ENCODE data around the gene LRCH4.

DNA sequence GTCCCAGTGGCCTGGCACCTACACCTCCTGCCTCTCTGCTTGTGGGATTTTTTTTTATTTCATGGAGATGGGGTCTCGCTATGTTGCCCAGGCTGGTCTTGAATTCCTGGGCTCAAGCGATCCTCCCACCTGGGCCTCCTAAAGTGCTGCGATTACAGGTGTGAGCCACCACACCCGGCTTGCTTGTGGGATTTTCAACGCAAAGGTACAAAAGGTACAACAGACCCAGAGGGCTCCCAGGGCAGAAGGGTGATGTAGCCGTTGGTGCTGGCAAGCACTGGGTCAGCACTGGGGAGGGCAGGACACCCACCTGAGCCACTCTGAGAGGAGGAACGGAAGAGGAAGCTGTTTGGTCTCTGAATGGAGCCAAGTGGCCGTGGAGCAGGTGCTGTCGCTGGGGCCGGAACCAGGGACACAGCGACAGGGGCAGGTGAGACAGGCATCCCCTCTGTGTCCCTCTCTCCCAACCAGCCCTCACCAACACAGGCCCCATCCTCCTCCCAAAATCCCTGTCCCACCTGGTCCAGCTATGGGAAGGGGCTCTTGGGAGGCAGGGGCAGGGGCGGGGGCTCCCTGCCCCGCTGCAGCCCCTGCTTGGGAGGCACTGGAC lies 9.4 kb downstream of the LRCH4 start:
- TF ChIP-seq SMC3 (IDR thresholded peaks at IDR 0.05) (no peak), JUN (IDR thresholded peaks at IDR 0.05) (no peak), JUNB (IDR thresholded peaks at IDR 0.05) (no peak), MAX (IDR thresholded peaks at IDR 0.05) (no peak), POLR2AphosphoS2 (conservative IDR thresholded peaks at IDR 0.05; ENCODE audit: low read length) (no peak), EP300 (IDR thresholded peaks at IDR 0.05) (no peak)
- TF ChIP-seq, protein P1, sequence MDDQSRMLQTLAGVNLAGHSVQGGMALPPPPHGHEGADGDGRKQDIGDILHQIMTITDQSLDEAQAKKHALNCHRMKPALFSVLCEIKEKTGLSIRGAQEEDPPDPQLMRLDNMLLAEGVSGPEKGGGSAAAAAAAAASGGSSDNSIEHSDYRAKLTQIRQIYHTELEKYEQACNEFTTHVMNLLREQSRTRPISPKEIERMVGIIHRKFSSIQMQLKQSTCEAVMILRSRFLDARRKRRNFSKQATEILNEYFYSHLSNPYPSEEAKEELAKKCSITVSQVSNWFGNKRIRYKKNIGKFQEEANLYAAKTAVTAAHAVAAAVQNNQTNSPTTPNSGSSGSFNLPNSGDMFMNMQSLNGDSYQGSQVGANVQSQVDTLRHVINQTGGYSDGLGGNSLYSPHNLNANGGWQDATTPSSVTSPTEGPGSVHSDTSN (IDR thresholded peaks at IDR 0.05): no peak
- TF ChIP-seq, protein P2, sequence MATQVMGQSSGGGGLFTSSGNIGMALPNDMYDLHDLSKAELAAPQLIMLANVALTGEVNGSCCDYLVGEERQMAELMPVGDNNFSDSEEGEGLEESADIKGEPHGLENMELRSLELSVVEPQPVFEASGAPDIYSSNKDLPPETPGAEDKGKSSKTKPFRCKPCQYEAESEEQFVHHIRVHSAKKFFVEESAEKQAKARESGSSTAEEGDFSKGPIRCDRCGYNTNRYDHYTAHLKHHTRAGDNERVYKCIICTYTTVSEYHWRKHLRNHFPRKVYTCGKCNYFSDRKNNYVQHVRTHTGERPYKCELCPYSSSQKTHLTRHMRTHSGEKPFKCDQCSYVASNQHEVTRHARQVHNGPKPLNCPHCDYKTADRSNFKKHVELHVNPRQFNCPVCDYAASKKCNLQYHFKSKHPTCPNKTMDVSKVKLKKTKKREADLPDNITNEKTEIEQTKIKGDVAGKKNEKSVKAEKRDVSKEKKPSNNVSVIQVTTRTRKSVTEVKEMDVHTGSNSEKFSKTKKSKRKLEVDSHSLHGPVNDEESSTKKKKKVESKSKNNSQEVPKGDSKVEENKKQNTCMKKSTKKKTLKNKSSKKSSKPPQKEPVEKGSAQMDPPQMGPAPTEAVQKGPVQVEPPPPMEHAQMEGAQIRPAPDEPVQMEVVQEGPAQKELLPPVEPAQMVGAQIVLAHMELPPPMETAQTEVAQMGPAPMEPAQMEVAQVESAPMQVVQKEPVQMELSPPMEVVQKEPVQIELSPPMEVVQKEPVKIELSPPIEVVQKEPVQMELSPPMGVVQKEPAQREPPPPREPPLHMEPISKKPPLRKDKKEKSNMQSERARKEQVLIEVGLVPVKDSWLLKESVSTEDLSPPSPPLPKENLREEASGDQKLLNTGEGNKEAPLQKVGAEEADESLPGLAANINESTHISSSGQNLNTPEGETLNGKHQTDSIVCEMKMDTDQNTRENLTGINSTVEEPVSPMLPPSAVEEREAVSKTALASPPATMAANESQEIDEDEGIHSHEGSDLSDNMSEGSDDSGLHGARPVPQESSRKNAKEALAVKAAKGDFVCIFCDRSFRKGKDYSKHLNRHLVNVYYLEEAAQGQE (IDR thresholded peaks at IDR 0.05): no peak
- TF ChIP-seq, protein P3, sequence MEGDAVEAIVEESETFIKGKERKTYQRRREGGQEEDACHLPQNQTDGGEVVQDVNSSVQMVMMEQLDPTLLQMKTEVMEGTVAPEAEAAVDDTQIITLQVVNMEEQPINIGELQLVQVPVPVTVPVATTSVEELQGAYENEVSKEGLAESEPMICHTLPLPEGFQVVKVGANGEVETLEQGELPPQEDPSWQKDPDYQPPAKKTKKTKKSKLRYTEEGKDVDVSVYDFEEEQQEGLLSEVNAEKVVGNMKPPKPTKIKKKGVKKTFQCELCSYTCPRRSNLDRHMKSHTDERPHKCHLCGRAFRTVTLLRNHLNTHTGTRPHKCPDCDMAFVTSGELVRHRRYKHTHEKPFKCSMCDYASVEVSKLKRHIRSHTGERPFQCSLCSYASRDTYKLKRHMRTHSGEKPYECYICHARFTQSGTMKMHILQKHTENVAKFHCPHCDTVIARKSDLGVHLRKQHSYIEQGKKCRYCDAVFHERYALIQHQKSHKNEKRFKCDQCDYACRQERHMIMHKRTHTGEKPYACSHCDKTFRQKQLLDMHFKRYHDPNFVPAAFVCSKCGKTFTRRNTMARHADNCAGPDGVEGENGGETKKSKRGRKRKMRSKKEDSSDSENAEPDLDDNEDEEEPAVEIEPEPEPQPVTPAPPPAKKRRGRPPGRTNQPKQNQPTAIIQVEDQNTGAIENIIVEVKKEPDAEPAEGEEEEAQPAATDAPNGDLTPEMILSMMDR (IDR thresholded peaks at IDR 0.05): no peak

All from A549 (cell line).